ENCODE data around the gene ALDH5A1. TPM values are rescaled to one million over a fixed set of nuclear protein-coding genes. Genes with fewer than 3 reads are reported as not detected.
"Not testable (repeated sequence)": the region's sequence is repeated elsewhere in the genome, so short reads cannot be mapped to it uniquely, and the experiment has no call there.

Gene ALDH5A1
- total RNA-seq, 1 donor from 2014 or later = 14.7 TPM

DNA sequence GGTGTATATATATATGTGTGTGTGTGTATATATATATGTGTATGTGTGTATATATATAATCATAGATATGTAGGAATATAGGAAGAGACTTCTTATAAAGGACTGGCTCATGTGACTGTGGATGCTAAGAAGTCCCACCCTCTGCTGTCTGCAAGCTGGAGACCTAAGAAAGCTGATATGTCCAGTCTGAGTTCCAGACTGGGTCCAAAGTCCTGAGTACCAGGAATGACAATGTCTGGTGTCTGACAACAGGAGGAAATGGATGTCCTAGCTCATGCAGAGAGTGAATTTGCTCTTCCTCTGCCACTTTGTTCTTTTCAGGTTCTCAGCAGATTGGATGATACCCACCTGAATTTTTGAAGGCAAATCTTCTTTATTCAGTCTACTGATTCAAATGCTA lies 7.1 kb downstream of the ALDH5A1 start:
- no peaks in the 10 kb centered on the region for H3K27me3 Mint-ChIP-seq
- no peak overlapping the region for H3K27ac Mint-ChIP-seq
- H3K4me3 Mint-ChIP-seq = no peak overlapping the region
- peaks cover 4% of the 10 kb centered on the region for H3K4me1 Mint-ChIP-seq (ENCODE audit: unreplicated experiment)
- peaks cover 3% of the 10 kb centered on the region for H3K9me3 Mint-ChIP-seq
- TF ChIP-seq, protein P1, sequence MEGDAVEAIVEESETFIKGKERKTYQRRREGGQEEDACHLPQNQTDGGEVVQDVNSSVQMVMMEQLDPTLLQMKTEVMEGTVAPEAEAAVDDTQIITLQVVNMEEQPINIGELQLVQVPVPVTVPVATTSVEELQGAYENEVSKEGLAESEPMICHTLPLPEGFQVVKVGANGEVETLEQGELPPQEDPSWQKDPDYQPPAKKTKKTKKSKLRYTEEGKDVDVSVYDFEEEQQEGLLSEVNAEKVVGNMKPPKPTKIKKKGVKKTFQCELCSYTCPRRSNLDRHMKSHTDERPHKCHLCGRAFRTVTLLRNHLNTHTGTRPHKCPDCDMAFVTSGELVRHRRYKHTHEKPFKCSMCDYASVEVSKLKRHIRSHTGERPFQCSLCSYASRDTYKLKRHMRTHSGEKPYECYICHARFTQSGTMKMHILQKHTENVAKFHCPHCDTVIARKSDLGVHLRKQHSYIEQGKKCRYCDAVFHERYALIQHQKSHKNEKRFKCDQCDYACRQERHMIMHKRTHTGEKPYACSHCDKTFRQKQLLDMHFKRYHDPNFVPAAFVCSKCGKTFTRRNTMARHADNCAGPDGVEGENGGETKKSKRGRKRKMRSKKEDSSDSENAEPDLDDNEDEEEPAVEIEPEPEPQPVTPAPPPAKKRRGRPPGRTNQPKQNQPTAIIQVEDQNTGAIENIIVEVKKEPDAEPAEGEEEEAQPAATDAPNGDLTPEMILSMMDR (conservative IDR thresholded peaks at IDR 0.05) = no peak
- H3K36me3 Mint-ChIP-seq = peaks cover 24% of the 10 kb centered on the region
- DNase-seq (ENCODE audit: extremely low spot score, unreplicated experiment) = no peak

DNA sequence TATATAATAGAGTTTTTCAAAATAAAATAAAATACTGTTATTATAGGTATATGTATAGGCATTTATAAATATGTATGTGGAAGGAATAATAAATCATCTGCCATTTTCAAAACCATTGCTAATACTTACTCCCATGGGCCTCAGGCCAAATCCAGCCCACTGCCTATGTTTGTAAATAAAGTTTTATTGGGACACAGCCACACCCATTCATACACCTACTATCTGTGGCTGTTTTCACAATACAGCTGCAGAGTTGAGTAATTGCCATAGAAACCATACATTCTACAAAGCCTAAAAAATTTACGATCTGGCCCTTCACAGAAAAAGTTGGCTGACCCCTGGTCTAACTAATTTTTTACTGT lies 9.5 kb downstream of the ALDH5A1 start:
- Mint-ChIP-seq H3K9me3 (no peaks in the 10 kb centered on the region), H3K27ac (peak overlapping the region; percentile 81), H3K4me3 (no peak overlapping the region), H3K36me3 (peaks cover 34% of the 10 kb centered on the region), H3K27me3 (no peaks in the 10 kb centered on the region), H3K4me1 (ENCODE audit: unreplicated experiment) (peaks cover 4% of the 10 kb centered on the region)
- TF ChIP-seq, protein P1 (conservative IDR thresholded peaks at IDR 0.05) = no peak
- DNase-seq (ENCODE audit: extremely low spot score, unreplicated experiment) = no peak

DNA sequence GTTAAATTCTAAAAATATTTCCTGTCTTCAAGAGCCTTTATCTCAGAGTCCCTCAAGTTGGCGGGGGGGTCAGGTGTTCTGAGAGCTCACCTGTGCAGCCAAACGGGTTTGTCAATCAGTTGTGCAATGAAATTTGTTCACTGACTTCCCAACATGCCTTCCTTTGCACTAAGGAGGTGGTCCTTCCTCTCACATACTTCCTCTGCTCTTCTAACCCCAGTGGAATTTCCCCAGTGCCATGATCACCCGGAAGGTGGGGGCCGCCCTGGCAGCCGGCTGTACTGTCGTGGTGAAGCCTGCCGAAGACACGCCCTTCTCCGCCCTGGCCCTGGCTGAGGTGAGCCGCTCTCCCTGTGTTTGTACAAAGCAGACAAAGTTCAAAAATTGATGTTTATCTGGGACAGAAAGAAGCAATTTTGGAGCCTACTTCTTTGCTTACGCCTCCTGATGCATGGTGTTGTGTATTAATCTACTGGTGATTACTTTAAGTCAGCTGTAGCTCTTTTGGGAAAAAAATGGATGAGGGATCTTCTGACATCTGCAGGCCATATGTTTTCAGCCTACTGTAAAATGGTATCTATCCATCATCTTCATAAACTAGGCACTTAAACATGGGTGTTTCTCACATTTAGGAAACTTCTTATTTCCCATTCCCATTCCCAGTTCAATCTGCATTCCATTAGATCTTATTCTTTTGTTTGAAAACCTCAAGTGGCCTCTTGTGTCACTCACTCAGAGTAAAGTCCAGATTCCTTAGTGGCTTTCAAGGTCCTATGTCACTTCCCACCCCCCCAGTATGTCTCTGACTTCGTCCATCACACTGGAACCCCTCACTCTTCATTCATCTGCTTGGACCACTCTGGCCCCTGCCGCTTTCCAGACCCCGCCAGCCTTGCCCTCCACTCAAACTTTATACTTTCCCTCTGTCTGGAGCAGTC lies 10.1 kb downstream of the ALDH5A1 start:
- Mint-ChIP-seq H3K4me3 (no peak overlapping the region), H3K4me1 (ENCODE audit: unreplicated experiment) (peaks cover 4% of the 10 kb centered on the region), H3K9me3 (no peaks in the 10 kb centered on the region), H3K27me3 (no peaks in the 10 kb centered on the region), H3K27ac (peak overlapping the region; percentile 81), H3K36me3 (peaks cover 41% of the 10 kb centered on the region)
- TF ChIP-seq, protein P1 (conservative IDR thresholded peaks at IDR 0.05) = no peak
- no peak for DNase-seq (ENCODE audit: extremely low spot score, unreplicated experiment)

DNA sequence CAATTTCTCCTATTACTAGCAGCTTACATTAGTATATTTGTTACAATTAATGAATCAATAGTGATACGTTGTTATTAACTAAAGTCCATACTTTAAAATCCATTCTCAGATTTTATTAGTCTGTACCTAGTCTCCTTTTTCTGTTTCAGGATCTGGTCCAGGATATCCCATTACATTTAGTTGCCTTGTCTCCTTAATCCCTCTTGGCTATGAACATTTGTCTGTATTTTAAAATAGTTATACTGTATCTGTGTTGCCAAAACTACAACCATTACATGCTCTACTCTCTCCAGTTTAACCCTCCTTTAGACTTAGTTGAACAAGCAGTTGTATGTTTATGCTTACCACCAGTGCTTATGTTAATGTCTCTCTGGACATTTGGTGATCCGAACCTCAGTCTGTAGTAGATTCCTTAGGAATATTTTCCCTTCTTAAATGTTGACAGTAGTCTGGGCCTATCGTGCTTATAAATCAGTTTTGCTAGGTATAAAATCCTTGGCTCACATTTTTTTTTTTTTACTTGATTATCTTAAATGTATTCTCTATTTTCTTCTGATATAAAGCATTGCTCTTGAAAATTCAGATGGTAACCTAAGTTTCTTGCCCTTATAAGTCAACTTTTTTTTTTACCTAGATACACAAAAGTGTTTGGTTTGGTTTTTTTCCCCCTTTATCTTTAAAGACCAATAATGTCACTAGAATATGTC lies 12.2 kb downstream of the ALDH5A1 start:
- Mint-ChIP-seq H3K27me3 (no peaks in the 10 kb centered on the region), H3K27ac (no peak overlapping the region), H3K4me3 (no peak overlapping the region), H3K4me1 (ENCODE audit: unreplicated experiment) (peaks cover 4% of the 10 kb centered on the region), H3K9me3 (no peaks in the 10 kb centered on the region), H3K36me3 (peaks cover 59% of the 10 kb centered on the region)
- TF ChIP-seq, protein P1 (conservative IDR thresholded peaks at IDR 0.05) = no peak
- no peak for DNase-seq (ENCODE audit: extremely low spot score, unreplicated experiment)

DNA sequence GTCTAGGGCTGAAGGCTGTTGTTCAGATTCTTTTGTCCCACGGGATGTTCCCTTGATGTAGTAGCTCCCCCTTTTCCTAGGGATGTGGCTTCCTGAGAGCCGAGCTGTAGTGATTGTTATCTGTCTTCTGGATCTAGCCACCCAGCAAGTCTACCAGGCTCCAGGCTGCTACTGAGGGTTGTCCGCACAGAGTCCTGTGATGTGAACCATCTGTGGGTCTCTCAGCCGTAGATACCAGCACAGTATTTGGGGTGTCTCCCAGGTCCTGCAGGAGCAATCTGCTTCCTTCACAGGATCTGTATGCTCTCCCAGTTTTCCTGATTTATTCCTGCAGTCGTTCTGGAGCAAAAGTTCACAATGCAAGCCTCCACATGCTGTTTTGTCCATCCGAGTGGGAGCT lies 17.2 kb downstream of the ALDH5A1 start:
- not testable (repeated sequence) for DNase-seq (ENCODE audit: extremely low spot score, unreplicated experiment); H3K27ac Mint-ChIP-seq; H3K9me3 Mint-ChIP-seq; H3K4me1 Mint-ChIP-seq (ENCODE audit: unreplicated experiment); H3K4me3 Mint-ChIP-seq; H3K27me3 Mint-ChIP-seq
- H3K36me3 Mint-ChIP-seq = peaks cover 51% of the 10 kb centered on the region

DNA sequence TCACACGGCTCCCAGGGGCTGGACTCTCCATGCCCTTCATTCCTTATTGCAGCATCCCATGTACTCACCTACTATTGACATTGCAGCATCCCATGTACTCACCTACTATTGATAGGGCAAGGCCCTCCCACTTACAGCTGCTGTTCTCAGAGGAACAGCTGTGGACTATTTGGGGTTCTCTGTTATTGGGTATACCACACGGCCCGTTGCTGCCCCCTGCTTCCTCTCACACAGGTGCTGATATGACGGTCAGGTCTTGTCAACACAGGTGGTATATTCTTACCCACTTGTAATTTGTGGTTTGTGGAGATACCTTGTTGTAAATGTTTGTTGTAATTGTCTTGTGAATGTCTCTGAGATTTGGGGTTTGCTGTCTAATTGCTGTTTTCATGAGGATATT lies 18.8 kb downstream of the ALDH5A1 start:
- peaks cover 45% of the 10 kb centered on the region for H3K36me3 Mint-ChIP-seq
- TF ChIP-seq, protein P1 (conservative IDR thresholded peaks at IDR 0.05) = no peak
- H3K27ac Mint-ChIP-seq = no peak overlapping the region
- H3K4me3 Mint-ChIP-seq = no peak overlapping the region
- no peaks in the 10 kb centered on the region for H3K27me3 Mint-ChIP-seq
- no peaks in the 10 kb centered on the region for H3K9me3 Mint-ChIP-seq
- no peaks in the 10 kb centered on the region for H3K4me1 Mint-ChIP-seq (ENCODE audit: unreplicated experiment)
- DNase-seq (ENCODE audit: extremely low spot score, unreplicated experiment) = no peak
